Dedifferentiated amniotic fluid mesenchymal stem cell (primary cell): Measurements from ENCODE around the gene CLPTM1L.

ENCODE experiments used
- DNase-seq: peaks from one replicate; pipeline ENCODE4 v3.0.0-alpha.2; 2016; ENCODE audit errors: extremely low spot score

Gene CLPTM1L, protein sequence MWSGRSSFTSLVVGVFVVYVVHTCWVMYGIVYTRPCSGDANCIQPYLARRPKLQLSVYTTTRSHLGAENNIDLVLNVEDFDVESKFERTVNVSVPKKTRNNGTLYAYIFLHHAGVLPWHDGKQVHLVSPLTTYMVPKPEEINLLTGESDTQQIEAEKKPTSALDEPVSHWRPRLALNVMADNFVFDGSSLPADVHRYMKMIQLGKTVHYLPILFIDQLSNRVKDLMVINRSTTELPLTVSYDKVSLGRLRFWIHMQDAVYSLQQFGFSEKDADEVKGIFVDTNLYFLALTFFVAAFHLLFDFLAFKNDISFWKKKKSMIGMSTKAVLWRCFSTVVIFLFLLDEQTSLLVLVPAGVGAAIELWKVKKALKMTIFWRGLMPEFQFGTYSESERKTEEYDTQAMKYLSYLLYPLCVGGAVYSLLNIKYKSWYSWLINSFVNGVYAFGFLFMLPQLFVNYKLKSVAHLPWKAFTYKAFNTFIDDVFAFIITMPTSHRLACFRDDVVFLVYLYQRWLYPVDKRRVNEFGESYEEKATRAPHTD

DNA sequence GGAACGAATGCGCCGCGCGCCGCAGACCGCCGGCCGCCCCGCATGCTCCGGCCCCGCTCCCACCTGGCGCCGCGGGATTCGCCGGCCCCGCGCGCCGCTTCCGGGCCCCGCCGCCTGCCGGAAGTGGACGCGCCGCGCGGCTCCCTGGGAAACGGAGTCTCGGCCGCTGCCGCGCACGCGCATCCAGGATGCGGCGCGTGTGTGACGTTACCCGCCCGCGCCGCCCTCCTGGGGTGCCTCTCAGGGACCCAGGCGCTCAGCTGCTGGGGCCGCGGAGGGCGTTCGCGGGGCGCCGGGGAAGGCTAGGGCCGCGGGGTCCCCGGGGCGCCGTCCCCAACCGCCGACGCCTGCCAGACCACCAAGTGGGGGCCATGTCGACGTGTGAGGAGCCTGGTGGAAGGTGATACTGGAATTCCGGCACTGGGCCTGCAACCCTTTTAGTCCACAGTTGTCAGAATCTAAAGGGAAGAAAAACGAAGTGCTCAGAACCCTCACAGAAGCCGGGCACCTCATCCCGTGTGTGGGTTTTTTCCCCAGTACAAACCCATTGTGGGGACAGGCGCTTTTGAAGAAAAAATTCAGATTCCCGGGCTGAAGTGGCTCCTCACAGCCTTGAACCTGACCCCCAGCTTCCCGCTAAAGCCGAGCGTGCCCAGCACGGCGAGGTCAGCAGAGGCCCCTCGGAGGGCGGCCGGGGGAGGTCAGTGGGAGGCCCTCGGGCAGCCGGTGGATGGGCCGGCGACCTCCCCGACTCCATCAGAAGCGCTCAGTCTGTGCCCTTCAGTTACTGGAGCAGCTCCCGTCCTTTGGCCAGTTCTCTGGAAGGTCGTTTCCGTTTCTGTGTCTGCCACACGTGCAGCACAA lies at the start of gene CLPTM1L:
CLPTM1L (minus strand) TSS at position 125 of the 864 bp plus-strand sequence. CDS start 258 bp downstream, outside the sequence.
- DNase-seq, result peak; percentile 80

DNA sequence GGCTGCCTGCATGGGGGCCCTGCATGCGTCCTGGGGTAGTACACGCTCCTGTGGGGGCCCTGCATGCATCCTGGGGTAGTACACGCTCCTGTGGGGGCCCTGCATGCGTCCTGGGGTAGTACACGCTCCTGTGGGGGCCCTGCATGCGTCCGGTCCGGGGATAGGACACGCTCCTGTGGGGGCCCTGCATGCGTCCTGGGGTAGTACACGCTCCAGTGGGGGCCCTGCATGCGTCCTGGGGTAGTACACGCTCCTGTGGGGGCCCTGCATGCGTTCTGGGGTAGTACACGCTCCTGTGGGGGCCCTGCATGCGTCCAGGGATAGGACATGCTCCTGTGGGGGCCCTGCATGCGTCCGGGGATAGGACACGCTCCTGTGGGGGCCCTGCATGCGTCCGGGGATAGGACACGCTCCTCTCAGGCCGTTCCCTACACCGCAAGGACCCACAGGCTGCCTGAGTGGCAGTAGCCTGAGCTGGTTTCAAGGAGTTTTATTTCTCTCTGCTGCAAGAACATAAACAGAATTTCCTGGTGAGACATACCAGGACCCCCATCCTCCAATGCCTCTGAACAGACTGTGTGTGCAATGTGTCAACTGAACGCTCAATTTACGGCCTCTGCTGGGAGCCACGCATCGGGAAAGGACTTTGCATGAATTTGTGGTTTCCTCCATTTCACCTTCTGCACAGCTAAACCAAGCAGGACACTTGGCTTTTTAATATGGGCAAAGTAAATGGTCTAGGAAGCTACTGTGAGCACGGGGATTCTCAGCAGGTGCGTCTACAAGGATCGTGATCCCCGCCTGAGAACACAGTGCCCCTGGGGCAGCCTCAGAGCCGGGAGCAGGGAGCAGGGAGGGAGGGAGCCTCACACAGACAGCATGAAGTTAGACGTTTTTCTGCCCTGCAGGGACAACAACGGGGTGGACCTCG lies 48.9 kb upstream of the CLPTM1L start:
- no peak for DNase-seq

DNA sequence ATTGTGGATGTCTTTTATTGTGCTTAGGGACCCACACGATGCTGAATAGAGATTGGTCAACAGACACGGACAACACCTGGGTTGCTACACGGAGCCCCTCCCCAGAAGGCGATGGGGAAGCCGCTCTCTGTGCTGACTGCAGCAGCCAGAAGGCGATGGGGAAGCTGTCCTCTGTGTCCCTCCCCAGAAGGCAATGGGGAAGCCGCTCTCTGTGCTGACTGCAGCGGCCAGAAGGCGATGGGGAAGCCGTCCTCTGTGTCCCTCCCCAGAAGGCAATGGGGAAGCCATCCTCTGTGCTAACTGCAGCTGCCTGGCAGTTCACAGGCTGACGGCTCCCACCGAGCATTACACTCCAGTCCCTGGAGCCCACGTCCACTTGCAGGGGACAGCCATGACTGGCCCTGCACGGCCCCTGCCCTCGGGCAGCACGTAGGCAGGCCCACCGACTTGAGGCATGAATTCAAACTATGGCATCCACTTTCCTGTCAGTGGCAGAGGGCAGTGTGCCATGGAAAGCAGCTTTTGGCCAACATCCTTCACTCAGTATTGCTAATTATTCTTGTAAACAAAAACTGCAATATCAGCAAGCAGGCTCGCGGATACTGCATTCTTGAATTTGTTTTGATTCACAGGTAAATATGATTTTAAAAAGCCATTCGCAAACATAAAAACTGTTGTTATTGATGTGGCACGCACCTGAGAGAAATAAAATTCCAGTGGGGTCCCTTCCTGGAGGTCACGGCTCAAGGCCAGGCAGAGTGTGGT lies 48.1 kb upstream of the CLPTM1L start:
- DNase-seq, result no peak

GRCh38 chr5:1392261-1392660 lies 47.4 kb upstream of the CLPTM1L start:
- DNase-seq, result no peak

DNA sequence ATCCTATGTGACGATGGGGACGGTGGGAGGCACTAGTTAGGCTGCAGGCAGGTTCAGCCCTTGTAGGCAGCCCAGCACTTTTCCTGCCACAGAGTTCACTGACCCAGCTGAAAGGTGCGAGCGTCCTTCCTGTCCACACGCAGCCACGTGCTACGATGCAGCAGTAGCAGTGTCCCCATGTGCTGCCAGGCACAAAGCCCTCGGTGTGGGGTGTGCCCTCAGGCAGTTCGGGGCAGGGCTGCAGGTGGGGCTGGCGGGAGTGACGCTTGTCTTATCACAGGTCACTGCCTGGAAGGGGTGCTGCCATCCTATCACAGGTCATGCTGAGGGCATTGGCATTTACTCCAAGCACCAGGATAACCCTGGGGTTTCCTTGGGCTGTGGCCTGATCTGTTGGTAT lies 46.8 kb upstream of the CLPTM1L start:
- DNase-seq, result no peak

GRCh38 chr5:1390861-1391600 lies 46.1 kb upstream of the CLPTM1L start:
- DNase-seq, result no peak

- DNase-seq, result no peak
These were observed 45.4 kb upstream of the CLPTM1L start for GRCh38 chr5:1390333-1390732.

DNA sequence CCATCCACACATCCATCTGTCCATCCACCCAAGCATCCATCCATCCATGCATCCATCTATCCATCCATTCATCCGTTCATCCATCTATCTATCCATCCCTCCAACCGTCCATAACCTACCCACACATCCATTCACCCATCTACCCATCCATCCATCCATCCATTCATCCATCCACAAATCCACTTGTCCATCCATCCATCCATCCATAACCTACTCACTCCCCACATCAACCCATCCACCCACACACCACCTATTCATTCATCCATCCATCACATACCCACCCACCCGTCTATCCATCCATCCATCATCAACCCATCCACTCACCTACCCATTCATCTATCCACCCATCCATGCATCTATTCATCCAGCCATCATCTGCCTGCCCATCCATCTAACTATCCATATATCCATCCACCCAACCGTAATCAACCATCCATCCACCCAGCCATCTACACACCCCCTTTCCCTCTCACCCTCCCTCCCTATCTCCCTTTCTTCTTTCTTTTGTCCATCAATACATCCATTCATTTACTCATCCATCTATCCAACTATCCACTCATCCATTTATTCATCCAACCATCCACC lies 43.6 kb upstream of the CLPTM1L start:
- no peak for DNase-seq

DNA sequence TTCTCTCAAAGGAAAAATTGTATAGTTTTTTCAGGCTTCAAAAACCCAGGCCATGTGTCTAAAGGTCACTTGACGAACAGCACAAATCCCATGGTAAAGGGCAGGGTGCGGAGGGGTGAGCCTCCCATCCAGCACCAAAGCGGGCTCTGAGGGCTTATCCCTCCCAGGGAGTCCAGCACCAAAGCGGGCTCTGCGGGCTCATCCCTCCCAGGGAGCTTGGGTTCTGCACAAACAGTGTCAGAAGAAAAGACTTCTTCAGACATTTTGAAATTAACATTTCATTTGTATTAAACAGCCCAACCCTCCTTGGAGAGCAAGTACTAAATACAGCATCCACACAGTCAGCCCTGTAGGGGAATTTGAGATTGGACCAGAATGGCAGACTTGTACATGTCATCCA lies 43.0 kb upstream of the CLPTM1L start:
- DNase-seq, result no peak

DNA sequence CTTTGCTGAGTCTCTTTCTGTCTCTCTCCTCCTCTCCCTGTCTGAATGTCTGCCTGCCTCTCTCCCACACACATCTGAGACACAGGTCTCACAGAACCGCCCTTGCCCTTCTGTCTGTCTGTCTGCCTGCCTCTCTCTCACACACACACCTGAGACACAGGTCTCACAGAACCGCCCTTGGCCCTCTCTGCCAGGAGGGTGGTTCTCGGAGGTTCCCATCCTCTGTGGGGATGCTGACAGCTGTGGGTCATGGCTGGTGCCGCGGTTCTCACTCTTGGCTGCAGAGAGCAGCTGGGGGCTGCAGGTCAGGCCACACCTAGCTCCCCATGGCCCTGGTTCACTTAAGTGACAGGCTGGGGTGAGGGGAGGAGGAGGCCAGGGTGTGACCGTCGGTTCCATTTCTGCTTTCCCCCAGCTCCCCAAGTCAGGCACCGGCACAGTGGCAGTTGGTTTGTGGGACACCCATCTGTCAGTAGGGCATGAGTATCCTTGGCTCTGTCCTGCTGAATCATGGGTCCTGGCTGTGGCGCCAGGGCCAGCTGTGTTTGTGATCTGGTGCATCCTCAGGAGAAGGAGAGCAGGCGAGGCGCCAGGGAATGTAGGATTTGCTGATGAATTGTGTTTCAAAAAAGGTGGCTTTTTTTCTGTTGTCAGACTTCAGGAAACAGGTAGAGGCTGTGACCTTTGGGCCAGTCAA lies 42.3 kb upstream of the CLPTM1L start:
- DNase-seq, result no peak

- DNase-seq, result no peak
These were observed 41.4 kb upstream of the CLPTM1L start for GRCh38 chr5:1386274-1386717.

GRCh38 chr5:1385395-1386273 lies 40.7 kb upstream of the CLPTM1L start:
- peak; percentile 49 for DNase-seq

DNA sequence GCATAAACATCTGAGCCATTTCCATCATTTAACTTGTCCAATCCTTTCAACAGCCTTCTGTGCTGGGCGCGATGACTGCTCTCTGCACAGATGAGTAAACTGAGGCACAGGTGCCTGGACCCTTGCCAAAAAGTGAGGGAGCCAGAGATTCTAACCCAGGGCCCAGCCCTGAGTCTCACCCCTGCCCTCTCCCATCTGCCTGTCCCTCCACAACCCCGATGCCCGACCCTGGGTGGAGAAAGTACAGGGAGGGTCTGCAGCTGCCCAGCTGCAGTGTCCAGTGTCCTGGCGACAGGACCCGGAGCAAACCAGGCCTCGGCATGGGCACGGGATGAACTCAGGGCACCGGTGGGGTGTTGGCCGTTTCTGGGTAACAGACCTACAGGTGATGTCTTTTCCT lies 39.6 kb upstream of the CLPTM1L start:
- no peak for DNase-seq

- no peak for DNase-seq
These were observed 39.0 kb upstream of the CLPTM1L start for GRCh38 chr5:1383886-1384401.

- no peak for DNase-seq
These were observed 38.4 kb upstream of the CLPTM1L start for GRCh38 chr5:1383344-1383743.

GRCh38 chr5:1382248-1382700 lies 37.4 kb upstream of the CLPTM1L start:
- DNase-seq, result no peak
